HT1080 (cell line): Measurements from ENCODE around the gene VWA3B. TPM values are rescaled to one million over a fixed set of nuclear protein-coding genes. Genes with fewer than 3 reads are reported as not detected.
"Not testable (repeated sequence)": the region's sequence is repeated elsewhere in the genome, so short reads cannot be mapped to it uniquely, and the experiment has no call there.

ENCODE experiments used
- DNase-seq: peaks from one replicate; pipeline ENCODE4 v3.0.0-alpha.2; 2015; ENCODE audit warnings: low read depth
- polyA plus RNA-seq, 2 experiments: library from polyadenylated mRNA; depleted of rRNA; stranded (reverse); fragments of >200 nt; gene quantifications; 2 replicates each; pipeline ENCODE4 v1.2.3, GENCODE V29; 2015
- total RNA-seq: library from RNA; depleted of rRNA; stranded (reverse); fragments of >200 nt; shearing (Covaris generic); gene quantifications from 2 replicates; pipeline ENCODE4 v1.2.3, GENCODE V29; 2014; rRNA removed

The VWA3B gene, protein sequence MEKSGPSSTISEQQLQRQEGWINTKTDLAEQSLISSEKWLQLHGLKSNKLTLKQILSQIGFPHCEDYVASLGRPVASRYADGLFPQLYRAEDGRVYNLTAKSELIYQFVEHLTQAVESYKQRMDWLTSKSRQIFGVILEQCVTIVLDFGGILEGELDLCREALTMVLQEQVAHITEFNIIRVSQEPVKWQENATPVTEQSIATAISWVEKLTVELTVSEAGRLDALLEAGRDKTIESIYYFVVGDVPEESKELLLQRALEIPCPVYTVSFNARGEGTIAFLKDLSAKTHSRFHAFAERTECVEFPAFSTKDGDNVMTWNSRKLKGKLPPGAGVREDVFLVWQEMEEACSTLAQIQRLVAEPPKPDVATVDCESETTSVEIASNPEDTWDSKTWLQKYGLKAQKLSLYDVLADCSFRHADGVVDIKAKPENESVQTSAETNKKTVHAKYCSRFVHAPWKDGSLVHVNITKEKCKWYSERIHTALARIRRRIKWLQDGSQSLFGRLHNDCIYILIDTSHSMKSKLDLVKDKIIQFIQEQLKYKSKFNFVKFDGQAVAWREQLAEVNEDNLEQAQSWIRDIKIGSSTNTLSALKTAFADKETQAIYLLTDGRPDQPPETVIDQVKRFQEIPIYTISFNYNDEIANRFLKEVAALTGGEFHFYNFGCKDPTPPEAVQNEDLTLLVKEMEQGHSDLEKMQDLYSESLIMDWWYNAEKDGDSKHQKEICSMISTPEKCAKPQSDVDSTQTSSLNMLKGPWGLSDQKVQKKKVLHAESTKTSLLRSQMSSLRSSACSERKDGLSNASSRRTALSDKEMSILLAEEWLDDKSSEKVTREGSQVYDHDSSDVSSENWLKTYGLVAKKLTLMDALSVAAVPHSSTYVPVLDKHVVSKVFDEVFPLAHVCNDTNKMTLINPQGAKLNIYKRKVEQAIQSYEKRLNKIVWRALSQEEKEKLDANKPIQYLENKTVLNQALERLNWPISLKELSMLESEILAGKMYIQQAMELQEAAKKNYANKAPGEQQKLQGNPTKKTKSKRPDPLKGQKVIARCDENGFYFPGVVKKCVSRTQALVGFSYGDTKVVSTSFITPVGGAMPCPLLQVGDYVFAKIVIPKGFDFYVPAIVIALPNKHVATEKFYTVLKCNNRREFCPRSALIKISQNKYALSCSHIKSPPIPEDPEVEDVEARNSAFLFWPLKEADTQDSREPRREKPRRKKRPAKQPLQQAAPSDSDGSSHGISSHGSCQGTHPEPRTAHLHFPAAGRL (N-terminal part only)
- total RNA-seq, result not detected in 2 replicates
- not detected in 2 replicates for polyA plus RNA-seq (2015; cell fraction: cytosol; rRNA removed)
- polyA plus RNA-seq (2015; cell fraction: nucleus; rRNA removed), result not detected in 2 replicates

DNA sequence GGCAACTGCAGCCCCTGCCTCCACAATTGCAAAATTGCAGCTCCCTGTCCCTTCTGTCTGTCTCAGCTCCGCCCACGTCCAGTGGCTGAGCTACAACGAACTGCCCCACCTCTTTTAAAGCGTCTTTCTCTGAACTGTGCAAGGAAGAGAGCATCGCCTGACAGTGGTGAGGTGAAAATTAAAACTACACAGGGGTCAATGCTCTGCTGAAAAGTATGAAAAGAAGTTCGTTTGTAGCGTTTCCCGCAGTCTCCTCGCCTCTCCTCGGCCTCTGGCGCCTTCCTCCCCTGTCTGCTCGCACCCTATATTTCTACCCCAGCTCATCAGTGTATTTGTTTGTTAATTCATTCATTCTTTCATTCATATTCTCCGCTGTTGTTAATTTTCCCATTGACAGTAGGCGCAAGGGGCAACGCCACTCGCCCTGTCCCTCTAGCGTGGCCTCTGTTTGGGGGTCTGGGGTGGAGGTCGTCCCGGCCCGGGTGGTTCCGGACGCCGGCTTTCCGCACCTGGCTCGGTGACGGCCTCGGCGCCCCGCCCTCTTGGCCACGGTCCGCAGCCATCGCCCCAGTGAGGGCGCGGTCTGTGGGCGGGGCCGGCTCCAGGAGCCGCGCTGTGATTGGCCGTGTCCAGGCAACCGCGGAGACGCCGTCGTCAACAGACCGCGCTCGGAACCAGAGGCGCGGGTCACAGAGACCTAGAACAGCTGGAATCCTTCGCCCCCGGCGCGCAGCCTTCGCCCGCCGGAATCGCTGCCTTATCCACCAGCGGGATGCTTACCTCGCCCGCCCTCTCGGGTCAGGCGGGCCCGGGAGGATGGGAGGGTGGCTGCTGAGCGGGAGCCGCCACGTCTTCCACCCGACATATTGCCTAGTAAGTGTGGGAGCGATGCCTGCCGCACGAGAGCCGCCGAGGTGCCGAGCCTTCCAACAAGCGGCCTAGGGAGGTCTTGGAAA, at the start of gene VWA3B:
VWA3B (plus strand) TSS at position 677 of the 956 bp plus-strand sequence. CDS start 5,926 bp downstream, outside the sequence.
- DNase-seq, result no peak

DNA sequence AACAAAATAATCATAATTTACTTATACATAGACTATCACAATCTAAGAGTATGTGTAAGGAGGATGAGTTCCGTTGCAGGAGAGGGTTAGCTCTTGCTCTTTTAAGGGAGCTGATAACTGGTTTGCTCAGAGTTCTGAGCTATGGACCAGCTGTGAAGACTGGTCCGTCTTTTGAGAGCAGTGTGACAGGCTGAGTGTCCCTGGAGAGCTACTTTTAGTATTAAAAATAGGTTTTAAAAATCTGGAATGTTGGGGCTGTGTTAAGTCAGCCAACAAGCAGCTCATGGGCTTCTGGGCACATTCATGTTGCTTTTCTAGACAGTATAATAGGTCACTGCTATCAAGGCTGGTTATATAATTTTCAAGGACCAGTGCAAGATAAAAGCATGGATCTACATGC, 49.8 kb upstream of the VWA3B start:
- no peak for DNase-seq

DNA sequence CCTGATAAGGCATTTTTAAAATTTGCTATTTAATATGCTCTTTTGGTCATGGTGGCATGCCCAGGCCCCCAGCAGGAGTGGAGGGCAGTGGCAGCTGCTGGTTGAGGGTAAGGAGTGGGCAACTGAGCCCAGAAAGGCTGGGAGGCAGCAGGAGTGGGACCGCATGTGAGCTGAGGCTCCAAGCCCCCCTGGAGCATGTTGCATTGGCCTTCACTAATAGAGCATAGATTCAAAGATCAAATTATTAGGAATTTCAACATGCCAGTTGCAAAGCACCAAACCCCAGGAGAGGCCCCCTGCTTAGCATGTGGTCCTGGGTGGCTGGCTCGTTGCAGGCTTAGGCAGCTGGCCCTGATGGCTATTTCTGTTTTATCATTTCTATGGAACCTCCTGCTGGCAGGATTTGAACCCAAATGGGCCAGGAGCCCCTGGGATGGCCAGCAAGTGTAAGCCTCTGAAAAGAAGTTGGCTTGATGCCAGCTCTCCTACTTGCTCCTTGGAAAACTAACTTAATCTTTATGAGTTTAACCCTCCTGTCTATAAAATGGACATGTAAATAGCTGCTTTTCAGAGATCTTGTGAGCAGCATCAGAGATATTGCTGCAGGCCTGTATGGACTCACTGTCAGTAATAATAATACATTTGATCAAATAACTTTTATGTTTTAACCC, 49.2 kb upstream of the VWA3B start:
- no peak for DNase-seq

DNA sequence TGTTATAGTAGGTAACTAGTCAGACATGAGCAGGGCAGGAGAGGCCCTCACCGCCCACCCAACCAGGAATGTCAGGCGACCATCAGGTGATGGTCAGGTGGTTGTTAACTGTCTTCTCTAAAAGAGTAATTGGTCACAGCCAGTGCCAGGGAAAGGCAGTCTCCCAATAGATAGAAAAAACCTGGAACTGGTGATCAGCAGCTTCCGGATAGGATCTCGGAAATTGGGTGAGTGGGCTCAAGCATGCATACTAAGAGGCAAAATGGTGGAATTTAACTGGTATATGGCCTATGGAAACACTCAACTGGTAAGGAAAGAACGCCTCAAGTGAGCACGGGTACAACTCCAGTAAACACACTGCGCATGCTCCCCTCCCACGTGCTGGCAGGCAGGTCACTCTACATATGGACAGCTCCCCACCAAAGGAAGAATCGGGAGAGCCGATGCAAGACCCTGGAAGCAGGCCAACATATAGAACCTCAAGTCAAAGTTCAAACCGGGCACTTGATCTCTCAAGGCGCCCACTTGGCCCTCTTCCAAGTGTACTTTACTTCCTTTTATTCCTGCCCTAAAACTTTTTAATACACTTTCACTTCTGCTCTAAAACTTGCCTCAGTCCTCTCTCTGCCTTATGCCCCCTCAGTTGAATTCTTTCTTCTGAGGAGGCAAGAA, 47.7 kb upstream of the VWA3B start:
- no peak for DNase-seq

DNA sequence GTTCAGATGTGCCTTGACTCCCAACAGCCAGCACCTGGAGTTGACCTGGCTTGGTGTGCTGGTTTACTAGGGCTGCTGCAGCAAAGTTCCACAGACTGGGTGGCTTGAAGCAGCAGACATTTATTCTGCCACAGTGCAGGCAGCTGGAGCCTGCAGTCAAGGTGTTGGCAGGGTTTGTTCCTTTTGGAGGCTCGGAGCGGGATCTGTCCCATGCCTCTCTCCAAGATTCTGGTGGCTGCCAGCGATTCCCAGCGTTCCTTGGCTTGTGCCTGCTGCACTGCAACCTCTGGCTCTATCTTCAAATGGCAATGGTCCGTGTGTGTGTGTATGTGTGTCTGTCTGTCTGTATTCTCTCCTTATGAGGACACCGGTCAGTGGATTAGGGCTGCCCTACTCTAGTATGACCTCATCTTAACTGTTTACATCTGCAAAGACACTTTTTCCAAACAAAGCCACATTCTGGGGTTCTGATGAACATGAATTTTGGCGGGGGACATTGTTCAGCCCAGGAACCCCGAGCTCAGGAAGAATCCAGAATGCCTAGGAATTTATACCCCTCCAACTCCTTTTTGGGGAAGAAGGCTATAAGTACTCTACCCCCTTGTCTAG, 46.5 kb upstream of the VWA3B start:
- no peak for DNase-seq

DNA sequence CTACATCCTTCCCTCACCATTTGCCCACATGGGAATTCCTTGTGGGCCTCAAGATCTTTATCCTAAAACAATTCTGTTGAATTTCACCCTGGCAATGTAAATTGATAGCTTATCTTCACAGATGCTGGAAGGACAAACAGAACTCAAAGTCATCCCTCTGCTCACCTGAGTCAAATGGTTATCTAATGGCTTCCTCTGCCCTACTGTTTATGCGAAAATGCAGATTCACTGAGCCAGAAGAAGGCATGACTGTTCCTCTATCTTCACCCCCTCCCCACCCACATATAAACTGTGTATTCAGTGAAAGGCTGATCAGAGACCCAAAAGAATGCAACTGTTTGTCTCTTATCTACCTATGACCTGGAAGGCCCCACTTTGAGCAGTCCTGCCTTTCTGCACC, 43.9 kb upstream of the VWA3B start:
- no peak for DNase-seq

DNA sequence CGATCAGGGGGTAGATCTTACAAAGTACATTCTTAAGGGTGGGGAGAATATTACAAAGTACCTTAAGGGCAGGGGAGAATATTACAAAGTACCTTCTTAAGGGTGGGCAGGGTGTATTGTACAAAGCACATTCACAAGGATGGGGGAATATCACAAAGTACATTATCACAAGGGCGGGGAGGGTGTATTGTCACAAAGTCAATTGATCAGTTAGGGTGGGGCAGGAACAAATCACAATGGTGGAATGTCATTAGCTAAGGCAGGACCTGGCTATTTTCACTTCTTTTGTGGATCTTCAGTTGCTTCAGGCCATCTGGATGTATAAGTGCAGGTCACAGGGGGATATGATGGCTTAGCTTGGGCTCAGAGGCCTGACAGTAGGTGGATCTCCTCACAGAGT, 42.2 kb upstream of the VWA3B start:
- DNase-seq, result not testable (repeated sequence)

DNA sequence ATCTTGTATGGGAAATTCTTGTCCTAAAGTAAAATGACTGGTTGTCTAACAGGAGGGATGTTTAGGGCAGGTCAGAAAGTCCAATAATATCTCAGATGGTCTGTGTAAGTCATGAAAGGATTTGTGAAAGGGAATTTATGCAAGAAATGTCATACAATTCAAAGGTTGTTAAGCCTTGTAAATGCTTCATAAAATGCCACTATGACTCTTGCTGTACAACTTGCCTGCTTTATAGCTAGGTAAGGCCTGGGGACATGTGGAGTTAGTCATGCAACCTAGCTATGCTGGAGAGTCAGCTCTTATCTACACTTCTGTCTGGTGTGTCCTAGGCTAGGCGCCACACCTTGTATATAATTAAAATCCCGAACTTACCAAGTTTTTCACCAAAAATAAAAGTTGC, 36.9 kb upstream of the VWA3B start:
- no peak for DNase-seq

DNA sequence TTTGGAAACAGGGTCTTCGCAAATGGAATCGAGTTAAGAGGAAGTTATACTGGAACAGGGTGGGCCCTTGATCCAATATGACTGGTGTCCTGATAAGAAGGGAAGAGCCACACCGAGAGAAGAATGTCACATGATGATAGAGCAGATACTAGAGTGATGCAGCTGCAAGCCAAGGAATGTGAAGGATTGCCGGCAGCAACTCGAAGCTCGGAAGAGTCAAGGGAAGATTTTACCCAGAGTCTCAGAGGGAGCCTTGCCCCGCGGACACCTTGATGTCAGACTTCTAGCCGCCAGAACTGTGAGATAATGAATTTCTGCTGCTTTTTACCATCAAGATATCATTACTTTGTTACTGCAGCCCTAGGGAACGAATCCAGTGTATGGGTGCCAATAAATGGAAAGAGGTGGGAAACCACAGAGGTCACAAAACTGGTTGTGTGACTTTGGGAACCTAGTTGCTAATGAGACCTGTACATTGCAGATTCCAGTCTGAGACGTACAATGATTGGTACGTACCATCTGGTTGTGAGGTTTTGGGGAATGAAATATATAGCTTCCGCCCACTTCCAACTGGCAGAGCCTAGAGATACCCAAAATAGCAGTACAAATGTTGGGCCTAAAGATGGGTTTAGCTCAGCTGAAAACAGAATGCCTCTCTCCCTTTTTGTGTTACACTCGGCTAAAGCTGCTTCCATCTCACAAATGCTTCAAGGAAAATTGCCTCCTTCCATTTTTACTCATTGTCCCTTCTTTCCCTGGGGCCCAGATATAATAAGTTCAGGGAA, 28.6 kb upstream of the VWA3B start:
- DNase-seq, result no peak

DNA sequence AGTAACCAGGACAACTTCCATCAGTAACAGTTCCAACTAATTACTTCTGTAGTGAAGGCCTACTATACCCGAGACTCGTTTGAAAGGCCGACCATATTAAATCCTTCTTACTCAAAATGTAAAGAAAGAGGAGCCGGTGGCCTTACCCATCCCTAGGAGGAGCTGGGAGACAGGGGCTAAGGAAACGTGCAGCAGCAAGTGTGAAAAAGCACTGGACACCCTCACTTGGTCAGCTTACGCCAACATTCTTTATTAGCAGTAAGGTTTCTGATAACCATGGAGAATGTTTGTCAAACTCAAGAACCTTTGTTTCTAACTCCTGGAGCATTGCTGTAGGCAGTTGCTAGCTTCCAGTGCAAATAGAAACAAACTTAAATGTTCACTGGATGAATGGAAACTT, 26.7 kb upstream of the VWA3B start:
- DNase-seq, result no peak

DNA sequence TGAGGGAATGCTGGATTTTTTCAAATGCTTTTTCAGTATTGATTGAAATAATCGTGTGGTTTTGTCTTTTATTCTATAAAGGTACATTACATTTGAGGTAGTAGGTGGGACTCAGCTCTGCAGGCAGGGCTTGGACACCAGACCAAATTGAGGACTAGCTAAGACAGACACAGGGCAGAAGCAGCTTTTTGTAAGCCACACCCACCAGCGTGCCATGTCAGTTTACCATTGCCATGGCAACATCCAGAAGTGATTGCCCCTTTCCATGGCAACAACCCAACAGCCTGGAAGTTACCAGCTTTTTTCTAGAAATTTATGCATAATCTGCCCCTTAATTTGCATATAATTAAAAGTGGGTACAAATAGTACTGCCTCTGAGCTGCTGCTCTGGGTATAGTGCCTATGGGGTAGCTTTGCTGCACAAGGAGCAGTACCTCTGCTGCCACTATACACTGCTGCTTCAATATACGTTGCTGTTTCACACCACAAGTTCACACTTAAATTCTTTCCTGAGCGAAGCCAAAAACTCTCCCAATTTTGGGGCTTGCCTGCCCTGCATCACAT, 23.6 kb upstream of the VWA3B start:
- DNase-seq, result no peak

DNA sequence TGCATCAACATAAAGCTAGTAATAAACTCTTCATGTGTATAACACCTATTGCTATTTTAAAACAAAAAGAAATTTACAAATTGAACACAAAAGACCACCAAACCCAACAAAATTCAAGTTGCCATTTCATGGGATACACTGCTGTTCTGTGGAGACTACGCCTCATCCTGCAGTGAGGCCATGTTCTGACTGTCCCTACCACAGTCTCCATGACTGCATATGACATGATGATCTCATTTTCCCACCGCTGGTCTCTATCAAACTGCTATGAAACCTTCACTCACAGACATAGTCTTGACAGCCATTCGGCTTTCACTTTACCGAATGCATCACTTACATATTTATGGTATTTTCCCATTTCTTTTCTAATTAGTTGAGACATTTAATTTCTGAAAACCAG, 21.2 kb upstream of the VWA3B start:
- no peak for DNase-seq

DNA sequence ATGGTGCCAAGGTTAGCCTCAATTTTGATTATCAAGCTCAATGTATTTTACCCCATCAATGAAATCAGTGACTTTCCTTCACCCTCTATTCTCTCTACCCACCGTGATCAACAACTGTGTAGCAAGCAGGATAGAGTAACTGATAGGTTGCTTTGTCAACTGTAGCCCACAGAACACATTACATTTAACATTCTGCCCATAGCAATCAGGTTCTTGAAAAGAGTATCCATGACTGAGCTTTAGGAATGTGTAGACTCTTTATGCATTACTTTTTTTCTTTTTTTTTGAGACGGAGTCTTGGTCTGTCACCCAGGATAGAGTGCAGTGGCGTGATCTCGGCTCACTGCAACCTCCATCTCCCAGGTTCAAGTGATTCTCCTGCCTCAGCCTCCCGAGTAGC, 19.8 kb upstream of the VWA3B start:
- DNase-seq, result no peak

DNA sequence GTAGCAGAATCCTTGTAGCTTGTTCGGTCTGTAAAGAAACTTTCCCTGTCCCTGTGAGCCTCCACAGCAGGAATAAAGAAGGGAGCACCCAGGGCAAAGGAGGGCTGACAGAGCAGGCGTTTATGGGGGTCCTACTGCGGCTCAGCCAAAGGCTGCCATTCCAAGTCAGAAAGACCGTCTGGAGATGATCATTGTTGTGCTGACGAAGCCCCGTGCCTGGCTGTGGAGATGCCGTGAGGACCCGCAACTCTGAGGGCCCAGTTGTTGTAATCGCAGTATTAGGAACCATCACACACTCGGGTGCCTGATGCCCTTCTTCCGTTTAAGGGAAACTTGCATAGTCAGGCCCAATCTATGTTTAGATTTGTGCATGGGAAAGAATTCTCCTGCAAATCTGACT, 16.9 kb upstream of the VWA3B start:
- no peak for DNase-seq

DNA sequence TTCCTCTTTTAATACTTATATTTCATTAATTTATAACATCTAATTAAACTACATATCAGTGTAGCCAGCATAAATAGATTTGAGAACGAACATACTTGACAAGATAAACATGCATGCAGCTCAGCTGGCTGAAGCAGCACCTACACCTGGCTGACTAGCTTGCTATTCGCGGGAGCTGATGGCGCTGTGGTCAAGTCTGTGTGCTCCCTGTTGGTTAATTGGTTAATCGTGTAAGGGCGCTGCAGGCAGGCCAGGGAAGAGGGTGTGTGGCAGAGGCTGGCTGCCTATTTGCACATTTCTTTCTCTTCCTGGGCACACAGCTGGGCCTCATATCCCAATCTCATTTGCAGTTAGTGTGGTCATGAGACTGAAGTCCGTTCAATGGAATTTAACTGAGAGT, 14.5 kb upstream of the VWA3B start:
- no peak for DNase-seq

DNA sequence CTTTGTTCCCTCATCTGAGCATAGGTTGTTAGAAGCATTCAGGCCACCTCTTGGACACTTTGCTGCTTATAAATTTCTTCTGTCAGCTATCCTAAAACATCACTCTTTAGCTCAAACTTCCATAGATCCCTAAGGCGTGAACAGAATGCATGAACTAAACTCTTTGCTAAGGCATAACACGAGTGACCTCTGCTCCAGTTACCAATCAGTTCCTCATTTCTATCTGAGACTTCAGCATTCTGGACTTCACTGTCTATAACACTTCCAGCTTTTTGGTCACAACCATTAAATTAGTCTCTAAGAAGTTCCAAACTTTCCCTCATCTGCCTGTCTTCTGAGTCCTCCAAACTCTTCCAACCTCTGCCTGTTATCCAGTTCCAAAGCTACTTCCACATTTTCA, 8.3 kb upstream of the VWA3B start:
- DNase-seq, result no peak

DNA sequence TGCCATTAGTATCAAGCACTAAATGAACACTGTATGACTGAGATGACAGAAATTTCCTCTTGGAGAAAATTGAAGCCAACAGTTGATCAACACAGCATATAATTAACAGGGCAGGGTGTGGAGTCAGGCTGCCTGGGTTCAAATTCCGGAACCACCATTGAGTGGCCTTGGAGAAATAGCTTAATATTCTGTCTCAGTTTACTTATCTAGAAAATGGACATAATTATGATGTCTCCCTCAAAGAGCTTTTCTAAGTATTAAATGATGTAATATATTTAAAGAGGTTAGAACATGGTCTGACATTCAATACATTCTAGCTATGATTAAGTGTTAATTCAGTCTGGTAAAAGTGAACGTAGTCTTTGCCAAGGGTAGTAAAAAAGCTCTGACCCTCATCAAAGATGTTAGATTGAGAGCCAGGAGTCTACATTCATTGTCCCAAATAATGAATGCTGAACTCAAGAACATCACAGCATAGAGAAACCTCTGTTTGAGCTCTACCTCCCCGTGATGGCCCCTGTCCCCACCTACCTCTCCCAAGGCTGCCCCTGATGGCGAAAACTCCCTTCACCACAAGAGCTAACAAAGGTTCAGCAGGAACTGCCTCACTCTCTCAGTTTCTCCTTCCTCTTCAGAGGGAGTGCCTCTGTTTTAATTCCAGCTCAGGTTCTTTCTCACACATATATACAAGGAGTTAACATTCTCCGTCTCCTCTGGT, 2.7 kb upstream of the VWA3B start:
- DNase-seq, result no peak
